Measurements from ENCODE around the gene FSTL5.

DNA sequence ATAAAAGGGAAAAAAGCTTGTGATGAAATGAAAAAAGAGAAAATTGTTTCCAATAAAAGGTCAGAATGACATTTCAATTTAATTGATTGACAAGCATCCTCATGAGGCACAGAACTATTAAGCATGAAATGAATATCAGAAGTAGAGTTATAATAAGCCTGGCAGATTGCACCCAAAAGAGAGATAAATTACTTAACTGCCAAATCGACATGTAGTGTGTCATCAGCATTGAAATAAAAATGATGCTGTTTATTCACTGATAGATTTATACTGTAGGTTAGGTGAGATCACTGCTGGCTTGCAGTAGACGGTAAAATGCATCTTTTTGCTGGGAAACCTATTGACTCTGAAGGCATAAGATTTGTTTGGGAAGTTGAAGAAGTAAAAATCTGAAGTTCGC lies 507.2 kb downstream of the FSTL5 start:
- TF ChIP-seq ZC3H10 (CRISPR knock-in tag; IDR thresholded peaks at IDR 0.05) (no peak), ZFP30 (CRISPR knock-in tag; IDR thresholded peaks at IDR 0.05) (no peak), ARNTL (CRISPR knock-in tag; IDR thresholded peaks at IDR 0.05; ENCODE audit: borderline replicate concordance, low read depth) (no peak)
- TF ChIP-seq, protein P1, sequence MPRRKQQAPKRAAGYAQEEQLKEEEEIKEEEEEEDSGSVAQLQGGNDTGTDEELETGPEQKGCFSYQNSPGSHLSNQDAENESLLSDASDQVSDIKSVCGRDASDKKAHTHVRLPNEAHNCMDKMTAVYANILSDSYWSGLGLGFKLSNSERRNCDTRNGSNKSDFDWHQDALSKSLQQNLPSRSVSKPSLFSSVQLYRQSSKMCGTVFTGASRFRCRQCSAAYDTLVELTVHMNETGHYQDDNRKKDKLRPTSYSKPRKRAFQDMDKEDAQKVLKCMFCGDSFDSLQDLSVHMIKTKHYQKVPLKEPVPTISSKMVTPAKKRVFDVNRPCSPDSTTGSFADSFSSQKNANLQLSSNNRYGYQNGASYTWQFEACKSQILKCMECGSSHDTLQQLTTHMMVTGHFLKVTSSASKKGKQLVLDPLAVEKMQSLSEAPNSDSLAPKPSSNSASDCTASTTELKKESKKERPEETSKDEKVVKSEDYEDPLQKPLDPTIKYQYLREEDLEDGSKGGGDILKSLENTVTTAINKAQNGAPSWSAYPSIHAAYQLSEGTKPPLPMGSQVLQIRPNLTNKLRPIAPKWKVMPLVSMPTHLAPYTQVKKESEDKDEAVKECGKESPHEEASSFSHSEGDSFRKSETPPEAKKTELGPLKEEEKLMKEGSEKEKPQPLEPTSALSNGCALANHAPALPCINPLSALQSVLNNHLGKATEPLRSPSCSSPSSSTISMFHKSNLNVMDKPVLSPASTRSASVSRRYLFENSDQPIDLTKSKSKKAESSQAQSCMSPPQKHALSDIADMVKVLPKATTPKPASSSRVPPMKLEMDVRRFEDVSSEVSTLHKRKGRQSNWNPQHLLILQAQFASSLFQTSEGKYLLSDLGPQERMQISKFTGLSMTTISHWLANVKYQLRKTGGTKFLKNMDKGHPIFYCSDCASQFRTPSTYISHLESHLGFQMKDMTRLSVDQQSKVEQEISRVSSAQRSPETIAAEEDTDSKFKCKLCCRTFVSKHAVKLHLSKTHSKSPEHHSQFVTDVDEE (CRISPR knock-in tag; IDR thresholded peaks at IDR 0.05) = no peak

Data from SK-N-SH treated with all-trans-retinoic acid at 6 μM for 48 hours (cell line).